ENCODE data around the gene WFS1. TPM values are rescaled to one million over a fixed set of nuclear protein-coding genes. Genes with fewer than 3 reads are reported as not detected.

The WFS1 gene
- polyA plus RNA-seq, 1 of the 3 experiments (the other 2 are of a cell fraction): 18.7 TPM

- no peak overlapping the region for H3K27ac ChIP-seq (ENCODE audit: low read depth in 2 of 2, low read length in 1 of 2)
- no peaks in the 10 kb centered on the region for H3F3A ChIP-seq (replicated peaks; ENCODE audit: insufficient read depth)
- peaks cover 0 to 19% of the 10 kb centered on the region in 2 experiments; a peak in 2 of 4 replicates for H3K4me1 ChIP-seq (ENCODE audit: control insufficient read depth in 1 of 2, insufficient read depth in 2 of 2, low read depth in 1 of 2, low read length in 1 of 2)
- H4K20me1 ChIP-seq (ENCODE audit: insufficient read depth): no peaks in the 10 kb centered on the region
- POLR2A ChIA-PET: interaction anchor here (0.6 kb wide), 1 partner anchor 76 kb away, joined by 3 read pairs; no protein-coding TSS in a partner anchor
- H3K27me3 ChIP-seq (ENCODE audit: insufficient read depth): no peaks in the 10 kb centered on the region; the same call in 1 of the 2 replicates
- H3K4me3 ChIP-seq (ENCODE audit: low read depth in 2 of 2, low read length in 1 of 2): no peak overlapping the region
- no peak overlapping the region for H2AFZ ChIP-seq (ENCODE audit: low read depth)
- no peak overlapping the region for H3K9ac ChIP-seq
- H3K4me2 ChIP-seq: no peak overlapping the region
- no peak for DNase-seq
- H3K9me2 ChIP-seq: no peaks in the 10 kb centered on the region
- no peaks in the 10 kb centered on the region for H3K36me3 ChIP-seq (replicated peaks in 1 of 2; ENCODE audit: control insufficient read depth in 1 of 2, insufficient read depth in 2 of 2, low read length in 1 of 2)
- 76% methylated on average over 12 of the region's 14 CpGs for WGBS (ENCODE audit: low lambda C conversion rate)
- CTCF ChIA-PET: interaction anchor here (0.5 to 37.6 kb wide), 83 partner anchors 9 to 408 kb away, joined by 3 to 1048 read pairs (median 5); partner anchors contain the start of gene WFS1
- H3K9me3 ChIP-seq: no peaks in the 10 kb centered on the region
- H3K79me2 ChIP-seq (ENCODE audit: insufficient read depth): no peaks in the 10 kb centered on the region
- no peak for TF ChIP-seq RCOR1 (IDR thresholded peaks at IDR 0.05; ENCODE audit: low read length)
- no peak for TF ChIP-seq MEF2A (IDR thresholded peaks at IDR 0.05; ENCODE audit: borderline replicate concordance, low read depth)
- TF ChIP-seq JUND (IDR thresholded peaks at IDR 0.05): no peak
- no peak for TF ChIP-seq USF2 (IDR thresholded peaks at IDR 0.05; ENCODE audit: borderline replicate concordance, low read depth, low read length)
- no peak for TF ChIP-seq RAD21 (IDR thresholded peaks at IDR 0.05; ENCODE audit: low read length)
Measured at GRCh38 chr4:6251365-6251764, 18.3 kb upstream of the WFS1 start.

- Histone ChIP-seq H3K4me3 (ENCODE audit: low read depth in 2 of 2, low read length in 1 of 2) (no peak overlapping the region), H3K4me1 (ENCODE audit: control insufficient read depth in 1 of 2, insufficient read depth in 2 of 2, low read depth in 1 of 2, low read length in 1 of 2) (peaks cover 0 to 15% of the 10 kb centered on the region in 2 experiments; a peak in 2 of 4 replicates), H4K20me1 (ENCODE audit: insufficient read depth) (no peaks in the 10 kb centered on the region), H3K9me2 (no peaks in the 10 kb centered on the region), H3K27me3 (ENCODE audit: insufficient read depth) (no peaks in the 10 kb centered on the region; the same call in 1 of the 2 replicates), H3F3A (replicated peaks; ENCODE audit: insufficient read depth) (no peaks in the 10 kb centered on the region), H3K79me2 (ENCODE audit: insufficient read depth) (no peaks in the 10 kb centered on the region), H3K9ac (no peak overlapping the region), H3K9me3 (no peaks in the 10 kb centered on the region), H3K27ac (ENCODE audit: low read depth in 2 of 2, low read length in 1 of 2) (no peak overlapping the region), H2AFZ (ENCODE audit: low read depth) (no peak overlapping the region), H3K36me3 (replicated peaks in 1 of 2; ENCODE audit: control insufficient read depth in 1 of 2, insufficient read depth in 2 of 2, low read length in 1 of 2) (no peaks in the 10 kb centered on the region), H3K4me2 (no peak overlapping the region)
- 23% methylated on average over 3 of the region's 8 CpGs for WGBS (ENCODE audit: low lambda C conversion rate)
- CTCF ChIA-PET: interaction anchor here (2.3 to 37.6 kb wide), 8 partner anchors 14 to 295 kb away, joined by 8 to 1048 read pairs (median 16); partner anchors contain the start of gene WFS1
- no peak for DNase-seq
- POLR2A ChIA-PET: no interaction called here
- TF ChIP-seq MAX (IDR thresholded peaks at IDR 0.05; ENCODE audit: low read depth): no peak
- TF ChIP-seq ELF1 (IDR thresholded peaks at IDR 0.05): no peak
- TF ChIP-seq CHD2 (IDR thresholded peaks at IDR 0.05; ENCODE audit: low read length, partially characterized antibody): no peak
- no peak for TF ChIP-seq SIN3A (IDR thresholded peaks at IDR 0.05; ENCODE audit: borderline replicate concordance, low read depth, low read length)
- no peak for TF ChIP-seq TEAD4 (IDR thresholded peaks at IDR 0.05; ENCODE audit: borderline replicate concordance, insufficient read depth)
- TF ChIP-seq NRF1 (IDR thresholded peaks at IDR 0.05; ENCODE audit: low read depth, low read length): no peak
- no peak for TF ChIP-seq RAD21 (IDR thresholded peaks at IDR 0.05; ENCODE audit: low read length)
- no peak for TF ChIP-seq REST (IDR thresholded peaks at IDR 0.05; ENCODE audit: low read depth, low read length)
- no peak for TF ChIP-seq CTCF (IDR thresholded peaks at IDR 0.05)
- TF ChIP-seq FOXJ3 (CRISPR knock-in tag; IDR thresholded peaks at IDR 0.05): no peak
- no peak for TF ChIP-seq IRF3 (IDR thresholded peaks at IDR 0.05; ENCODE audit: low read depth, low read length)
- TF ChIP-seq TCF12 (IDR thresholded peaks at IDR 0.05): no peak
- no peak for TF ChIP-seq USF1 (IDR thresholded peaks at IDR 0.05; ENCODE audit: borderline replicate concordance, low read depth)
- TF ChIP-seq USF2 (IDR thresholded peaks at IDR 0.05; ENCODE audit: borderline replicate concordance, low read depth, low read length): no peak
- TF ChIP-seq NFIC (IDR thresholded peaks at IDR 0.05; ENCODE audit: borderline replicate concordance): no peak
Measured at GRCh38 chr4:6252051-6252450, 17.6 kb upstream of the WFS1 start.
